GM12873 (cell line): ENCODE measurements around the gene GNB1L.

Experiments used
- CTCF ChIP-seq: IDR thresholded peaks from 2 replicates; pipeline ENCODE4 v1.5.1; 2012; ENCODE audit warnings: low read depth, mild to moderate bottlenecking, moderate library complexity, low read length, control low read depth; ENCODE audit not compliant: insufficient read depth; ENCODE audit errors: missing control alignments

The GNB1L gene

GRCh38 chr22:19893363-19893762 lies 38.7 kb upstream of the GNB1L start:
- no peak for TF ChIP-seq CTCF

GRCh38 chr22:19892925-19893324 lies 38.3 kb upstream of the GNB1L start:
- no peak for TF ChIP-seq CTCF

- no peak for TF ChIP-seq CTCF
Measured at GRCh38 chr22:19892257-19892879, 37.7 kb upstream of the GNB1L start.

GRCh38 chr22:19891317-19892256 lies 36.9 kb upstream of the GNB1L start:
- TF ChIP-seq CTCF = no peak

GRCh38 chr22:19890502-19891316 lies 36.0 kb upstream of the GNB1L start:
- no peak for TF ChIP-seq CTCF

- no peak for TF ChIP-seq CTCF
Measured at GRCh38 chr22:19889951-19890350, 35.3 kb upstream of the GNB1L start.

- TF ChIP-seq CTCF = no peak
Measured at GRCh38 chr22:19888131-19888746, 33.6 kb upstream of the GNB1L start.
